ENCODE data around the gene ULK4.

ULK4 gene

GRCh38 chr3:41961751-41962679 lies at the start of gene ULK4:
Gene ULK4 (minus strand): TSS chr3:41962103. CDS start chr3:41954759, 7,344 bp downstream.
- Histone ChIP-seq H3K27me3 (ENCODE audit: control insufficient read depth in 5 of 5, insufficient read depth in 4 of 5, low read length in 5 of 5) (no peaks in the 10 kb centered on the region), H3K4me1 (ENCODE audit: control insufficient read depth in 5 of 5, insufficient read depth in 5 of 5, low read length in 5 of 5) (peaks cover 2 to 22% (median 14%) of the 10 kb centered on the region in 5 donors), H3K4me3 (ENCODE audit: low read depth in 1 of 5, low read length in 5 of 5) (peak within 1 kb of the TSS; percentile 87 to 98 (median 94)), H3K9me3 (ENCODE audit: control insufficient read depth in 5 of 5, low read length in 5 of 5) (no peaks in the 10 kb centered on the region), H3K36me3 (ENCODE audit: control insufficient read depth in 5 of 5, insufficient read depth in 5 of 5, low read length in 5 of 5) (no peaks in the 10 kb centered on the region), H3K27ac (ENCODE audit: low read depth, low read length) (peak within 1 kb of the TSS; percentile 65), H3K9ac (ENCODE audit: low read length in 5 of 5) (peak within 1 kb of the TSS; percentile 38 to 90 (median 81))

GRCh38 chr3:42010530-42010929 lies 48.6 kb upstream of the ULK4 start:
- no peak overlapping the region for H3K9ac ChIP-seq (ENCODE audit: low read length in 5 of 5)
- H3K4me3 ChIP-seq (ENCODE audit: low read depth in 1 of 5, low read length in 5 of 5) = no peak overlapping the region
- no peaks in the 10 kb centered on the region for H3K36me3 ChIP-seq (ENCODE audit: control insufficient read depth in 5 of 5, insufficient read depth in 5 of 5, low read length in 5 of 5)
- peaks cover 5 to 28% (median 19%) of the 10 kb centered on the region in 5 donors for H3K4me1 ChIP-seq (ENCODE audit: control insufficient read depth in 5 of 5, insufficient read depth in 5 of 5, low read length in 5 of 5)
- no peak overlapping the region for H3K27ac ChIP-seq (ENCODE audit: low read depth, low read length)
- no peaks in the 10 kb centered on the region for H3K27me3 ChIP-seq (ENCODE audit: control insufficient read depth in 5 of 5, insufficient read depth in 4 of 5, low read length in 5 of 5)
- H3K9me3 ChIP-seq (ENCODE audit: control insufficient read depth in 5 of 5, low read length in 5 of 5) = no peaks in the 10 kb centered on the region

- Histone ChIP-seq H3K4me1 (ENCODE audit: control insufficient read depth in 5 of 5, insufficient read depth in 5 of 5, low read length in 5 of 5) (peaks cover 0 to 17% (median 10%) of the 10 kb centered on the region in 5 donors), H3K36me3 (ENCODE audit: control insufficient read depth in 5 of 5, insufficient read depth in 5 of 5, low read length in 5 of 5) (no peaks in the 10 kb centered on the region), H3K9ac (ENCODE audit: low read length in 5 of 5) (no peak overlapping the region), H3K27ac (ENCODE audit: low read depth, low read length) (no peak overlapping the region), H3K9me3 (ENCODE audit: control insufficient read depth in 5 of 5, low read length in 5 of 5) (no peaks in the 10 kb centered on the region), H3K27me3 (ENCODE audit: control insufficient read depth in 5 of 5, insufficient read depth in 4 of 5, low read length in 5 of 5) (no peaks in the 10 kb centered on the region), H3K4me3 (ENCODE audit: low read depth in 1 of 5, low read length in 5 of 5) (no peak overlapping the region)
Observed at GRCh38 chr3:42009456-42009855, 47.6 kb upstream of the ULK4 start.

- Histone ChIP-seq H3K27ac (ENCODE audit: low read depth, low read length) (no peak overlapping the region), H3K36me3 (ENCODE audit: control insufficient read depth in 5 of 5, insufficient read depth in 5 of 5, low read length in 5 of 5) (no peaks in the 10 kb centered on the region), H3K27me3 (ENCODE audit: control insufficient read depth in 5 of 5, insufficient read depth in 4 of 5, low read length in 5 of 5) (no peaks in the 10 kb centered on the region), H3K9ac (ENCODE audit: low read length in 5 of 5) (no peak overlapping the region), H3K9me3 (ENCODE audit: control insufficient read depth in 5 of 5, low read length in 5 of 5) (peaks cover 0 to 1% (median under 1%) of the 10 kb centered on the region in 5 donors), H3K4me1 (ENCODE audit: control insufficient read depth in 5 of 5, insufficient read depth in 5 of 5, low read length in 5 of 5) (peaks cover 0 to 6% (median 3%) of the 10 kb centered on the region in 5 donors), H3K4me3 (ENCODE audit: low read depth in 1 of 5, low read length in 5 of 5) (no peak overlapping the region)
Observed at GRCh38 chr3:42007785-42008184, 45.9 kb upstream of the ULK4 start.

- Histone ChIP-seq H3K4me3 (ENCODE audit: low read depth in 1 of 5, low read length in 5 of 5) (no peak overlapping the region), H3K4me1 (ENCODE audit: control insufficient read depth in 5 of 5, insufficient read depth in 5 of 5, low read length in 5 of 5) (no peaks in the 10 kb centered on the region), H3K36me3 (ENCODE audit: control insufficient read depth in 5 of 5, insufficient read depth in 5 of 5, low read length in 5 of 5) (no peaks in the 10 kb centered on the region), H3K9ac (ENCODE audit: low read length in 5 of 5) (no peak overlapping the region), H3K27me3 (ENCODE audit: control insufficient read depth in 5 of 5, insufficient read depth in 4 of 5, low read length in 5 of 5) (no peaks in the 10 kb centered on the region), H3K9me3 (ENCODE audit: control insufficient read depth in 5 of 5, low read length in 5 of 5) (peaks cover 0 to 5% (median 4%) of the 10 kb centered on the region in 5 donors), H3K27ac (ENCODE audit: low read depth, low read length) (no peak overlapping the region)
Observed at GRCh38 chr3:42005401-42005800, 43.5 kb upstream of the ULK4 start.

- Histone ChIP-seq H3K36me3 (ENCODE audit: control insufficient read depth in 5 of 5, insufficient read depth in 5 of 5, low read length in 5 of 5) (no peaks in the 10 kb centered on the region), H3K4me3 (ENCODE audit: low read depth in 1 of 5, low read length in 5 of 5) (no peak overlapping the region), H3K27me3 (ENCODE audit: control insufficient read depth in 5 of 5, insufficient read depth in 4 of 5, low read length in 5 of 5) (no peaks in the 10 kb centered on the region), H3K4me1 (ENCODE audit: control insufficient read depth in 5 of 5, insufficient read depth in 5 of 5, low read length in 5 of 5) (peaks cover 0 to 6% (median 5%) of the 10 kb centered on the region in 5 donors), H3K9ac (ENCODE audit: low read length in 5 of 5) (no peak overlapping the region), H3K9me3 (ENCODE audit: control insufficient read depth in 5 of 5, low read length in 5 of 5) (peaks cover 0 to 5% (median 4%) of the 10 kb centered on the region in 5 donors), H3K27ac (ENCODE audit: low read depth, low read length) (no peak overlapping the region)
Observed at GRCh38 chr3:42002790-42003189, 40.9 kb upstream of the ULK4 start.

- H3K4me3 ChIP-seq (ENCODE audit: low read depth in 1 of 5, low read length in 5 of 5) = no peak overlapping the region
- H3K36me3 ChIP-seq (ENCODE audit: control insufficient read depth in 5 of 5, insufficient read depth in 5 of 5, low read length in 5 of 5) = no peaks in the 10 kb centered on the region
- H3K9me3 ChIP-seq (ENCODE audit: control insufficient read depth in 5 of 5, low read length in 5 of 5) = peaks cover 0 to 5% (median 4%) of the 10 kb centered on the region in 5 donors
- peaks cover 0 to 8% (median 6%) of the 10 kb centered on the region in 5 donors for H3K4me1 ChIP-seq (ENCODE audit: control insufficient read depth in 5 of 5, insufficient read depth in 5 of 5, low read length in 5 of 5)
- H3K27ac ChIP-seq (ENCODE audit: low read depth, low read length) = no peak overlapping the region
- H3K9ac ChIP-seq (ENCODE audit: low read length in 5 of 5) = no peak overlapping the region
- no peaks in the 10 kb centered on the region for H3K27me3 ChIP-seq (ENCODE audit: control insufficient read depth in 5 of 5, insufficient read depth in 4 of 5, low read length in 5 of 5)
Observed at GRCh38 chr3:42001777-42002176, 39.9 kb upstream of the ULK4 start.

GRCh38 chr3:41999909-42000308 lies 38.0 kb upstream of the ULK4 start:
- H3K27me3 ChIP-seq (ENCODE audit: control insufficient read depth in 5 of 5, insufficient read depth in 4 of 5, low read length in 5 of 5) = no peaks in the 10 kb centered on the region
- H3K9ac ChIP-seq (ENCODE audit: low read length in 5 of 5) = no peak overlapping the region
- no peak overlapping the region for H3K27ac ChIP-seq (ENCODE audit: low read depth, low read length)
- no peaks in the 10 kb centered on the region for H3K36me3 ChIP-seq (ENCODE audit: control insufficient read depth in 5 of 5, insufficient read depth in 5 of 5, low read length in 5 of 5)
- H3K9me3 ChIP-seq (ENCODE audit: control insufficient read depth in 5 of 5, low read length in 5 of 5) = peaks cover 0 to 5% (median 4%) of the 10 kb centered on the region in 5 donors
- H3K4me1 ChIP-seq (ENCODE audit: control insufficient read depth in 5 of 5, insufficient read depth in 5 of 5, low read length in 5 of 5) = peaks cover 0 to 8% (median 6%) of the 10 kb centered on the region in 5 donors
- no peak overlapping the region for H3K4me3 ChIP-seq (ENCODE audit: low read depth in 1 of 5, low read length in 5 of 5)

- Histone ChIP-seq H3K9me3 (ENCODE audit: control insufficient read depth in 5 of 5, low read length in 5 of 5) (peaks cover 0 to 5% (median 4%) of the 10 kb centered on the region in 5 donors), H3K4me3 (ENCODE audit: low read depth in 1 of 5, low read length in 5 of 5) (no peak overlapping the region), H3K9ac (ENCODE audit: low read length in 5 of 5) (no peak overlapping the region), H3K36me3 (ENCODE audit: control insufficient read depth in 5 of 5, insufficient read depth in 5 of 5, low read length in 5 of 5) (no peaks in the 10 kb centered on the region), H3K4me1 (ENCODE audit: control insufficient read depth in 5 of 5, insufficient read depth in 5 of 5, low read length in 5 of 5) (peaks cover 0 to 8% (median 6%) of the 10 kb centered on the region in 5 donors), H3K27me3 (ENCODE audit: control insufficient read depth in 5 of 5, insufficient read depth in 4 of 5, low read length in 5 of 5) (no peaks in the 10 kb centered on the region), H3K27ac (ENCODE audit: low read depth, low read length) (no peak overlapping the region)
Observed at GRCh38 chr3:41997702-41998550, 36.0 kb upstream of the ULK4 start.
